ENCODE measurements around the gene ATP6V0C. TPM values are rescaled to one million over a fixed set of nuclear protein-coding genes. Genes with fewer than 3 reads are reported as not detected.

The ATP6V0C gene
- total RNA-seq, 1 donor from 2014 or later: 157 TPM

- Mint-ChIP-seq H3K4me3 (ENCODE audit: unreplicated experiment) (peak overlapping the region; percentile 1), H3K4me1 (ENCODE audit: unreplicated experiment) (no peaks in the 10 kb centered on the region), H3K27ac (ENCODE audit: unreplicated experiment) (no peak overlapping the region), H3K27me3 (ENCODE audit: unreplicated experiment) (peaks cover 7% of the 10 kb centered on the region), H3K9me3 (ENCODE audit: unreplicated experiment) (no peaks in the 10 kb centered on the region), H3K36me3 (ENCODE audit: low read depth, unreplicated experiment) (peaks cover 7% of the 10 kb centered on the region)
- no peak for TF ChIP-seq CTCF (IDR thresholded peaks at IDR 0.05; ENCODE audit: unreplicated experiment)
- no peak for DNase-seq (ENCODE audit: low spot score)
These were observed 15.9 kb upstream of the ATP6V0C start for GRCh38 chr16:2497695-2498484.

- no peak overlapping the region for H3K27ac Mint-ChIP-seq (ENCODE audit: unreplicated experiment)
These were observed 15.1 kb upstream of the ATP6V0C start for GRCh38 chr16:2498531-2499253.

DNA sequence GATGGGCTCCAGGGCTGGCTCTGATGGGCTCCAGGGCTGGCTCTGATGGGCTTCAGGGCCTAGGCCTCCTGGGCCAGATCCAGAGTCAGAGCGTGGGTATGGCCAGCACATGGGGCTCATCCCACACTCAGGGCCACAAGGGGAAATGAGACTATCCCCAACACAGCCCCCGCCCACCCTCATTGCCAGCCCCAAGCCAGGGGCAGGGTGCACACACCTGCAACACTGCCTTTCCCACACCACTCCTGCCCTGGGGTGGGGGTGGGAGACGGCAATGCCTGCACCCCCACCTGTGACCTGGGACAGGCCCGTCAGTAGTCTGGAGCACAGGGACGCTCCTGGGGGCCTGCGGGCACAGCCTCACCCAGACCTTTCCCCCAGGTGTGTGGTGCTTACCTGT, 14.3 kb upstream of the ATP6V0C start:
- Mint-ChIP-seq H3K4me1 (ENCODE audit: unreplicated experiment) (no peaks in the 10 kb centered on the region), H3K27ac (ENCODE audit: unreplicated experiment) (no peak overlapping the region), H3K4me3 (ENCODE audit: unreplicated experiment) (no peak overlapping the region), H3K9me3 (ENCODE audit: unreplicated experiment) (no peaks in the 10 kb centered on the region), H3K27me3 (ENCODE audit: unreplicated experiment) (peaks cover 7% of the 10 kb centered on the region), H3K36me3 (ENCODE audit: low read depth, unreplicated experiment) (peaks cover 7% of the 10 kb centered on the region)
- TF ChIP-seq CTCF (IDR thresholded peaks at IDR 0.05; ENCODE audit: unreplicated experiment): no peak
- no peak for DNase-seq (ENCODE audit: low spot score)

More at GRCh38 chr16:2498531-2499253, 15.1 kb upstream of the ATP6V0C start:
- Mint-ChIP-seq H3K9me3 (ENCODE audit: unreplicated experiment) (no peaks in the 10 kb centered on the region), H3K36me3 (ENCODE audit: low read depth, unreplicated experiment) (peaks cover 7% of the 10 kb centered on the region), H3K4me3 (ENCODE audit: unreplicated experiment) (no peak overlapping the region), H3K4me1 (ENCODE audit: unreplicated experiment) (no peaks in the 10 kb centered on the region), H3K27me3 (ENCODE audit: unreplicated experiment) (peaks cover 7% of the 10 kb centered on the region)
- DNase-seq (ENCODE audit: low spot score): no peak
- no peak for TF ChIP-seq CTCF (IDR thresholded peaks at IDR 0.05; ENCODE audit: unreplicated experiment)

- Mint-ChIP-seq H3K4me1 (ENCODE audit: unreplicated experiment) (no peaks in the 10 kb centered on the region), H3K4me3 (ENCODE audit: unreplicated experiment) (no peak overlapping the region), H3K36me3 (ENCODE audit: low read depth, unreplicated experiment) (peaks cover 7% of the 10 kb centered on the region), H3K27ac (ENCODE audit: unreplicated experiment) (no peak overlapping the region), H3K27me3 (ENCODE audit: unreplicated experiment) (peaks cover 7% of the 10 kb centered on the region), H3K9me3 (ENCODE audit: unreplicated experiment) (no peaks in the 10 kb centered on the region)
- TF ChIP-seq CTCF (IDR thresholded peaks at IDR 0.05; ENCODE audit: unreplicated experiment): no peak
- no peak for DNase-seq (ENCODE audit: low spot score)
These were observed 13.8 kb upstream of the ATP6V0C start for GRCh38 chr16:2499890-2500429.

Measured in endothelial cell (in vitro differentiated cells).